HEK293 (cell line): ENCODE data around the gene ST8SIA5.

Experiments used
- CTCF ChIA-PET: fragments of 350-600 bp; formaldehyde crosslinking; extraction: SDS; loops from one replicate; lab custom pipeline; 2021; ENCODE audit warnings: antibody characterized with exemption; lab: Yijun Ruan, JAX
- POLR2A ChIA-PET: fragments of 300-600 bp; formaldehyde crosslinking; extraction: SDS; loops from one replicate; lab custom pipeline; 2020; ENCODE audit warnings: antibody characterized with exemption, inconsistent platforms; lab: Yijun Ruan, JAX
- H3K27ac ChIP-seq: fragments of 200-500 bp; sonication (Bioruptor generic); 2 replicates; pipeline ENCODE4 v1.5.1; 2014; ENCODE audit warnings: low read depth, low read length, control low read depth, inconsistent platforms; ENCODE audit errors: extremely low read depth
- H3K36me3 ChIP-seq, 2 experiments: fragments of 200-500 bp in 1 of 2; sonication (Bioruptor generic) in 1 of 2; 1 replicate in 1 of 2; 2 replicates in 1 of 2; pipeline ENCODE4 v1.5.1; 2014 to 2017; ENCODE audit warnings: inconsistent platforms in 2 of 2, low read length in 2 of 2; ENCODE audit not compliant: control insufficient read depth in 2 of 2, insufficient read depth in 1 of 2
- H3K4me1 ChIP-seq: fragments of 200-500 bp; sonication (Bioruptor generic); 2 replicates; pipeline ENCODE4 v1.5.1; 2014; ENCODE audit warnings: mild to moderate bottlenecking, low read length, inconsistent platforms; ENCODE audit not compliant: control insufficient read depth, insufficient read depth
- H3K4me3 ChIP-seq: 2 replicates; pipeline ENCODE4 v1.5.1; 2011; ENCODE audit warnings: low read depth, mild to moderate bottlenecking, control low read depth, low read length, moderate library complexity
- H3K9me3 ChIP-seq: fragments of 200-500 bp; sonication (Bioruptor generic); 2 replicates; pipeline ENCODE4 v1.5.1; 2014; ENCODE audit warnings: low read depth, low read length, inconsistent platforms; ENCODE audit not compliant: control insufficient read depth, insufficient read depth
- BCL11B ChIP-seq: fragments of 450-650 bp; formaldehyde crosslinking; IDR thresholded peaks from 2 replicates; pipeline ENCODE4 v1.5.1; 2016; ENCODE audit warnings: low read depth, missing biosample characterization, missing genetic modification characterization
- GFI1B ChIP-seq: fragments of 450-650 bp; formaldehyde crosslinking; IDR thresholded peaks from 2 replicates; pipeline ENCODE4 v1.5.1; 2016; ENCODE audit warnings: missing biosample characterization, missing genetic modification characterization
- HOXA7 ChIP-seq: sonication (generic); formaldehyde crosslinking; IDR thresholded peaks from 2 replicates; pipeline ENCODE4 v1.8.1; 2022; ENCODE audit warnings: missing genetic modification reagents, borderline replicate concordance
- KLF9 ChIP-seq: fragments of 450-650 bp; formaldehyde crosslinking; IDR thresholded peaks from 2 replicates; pipeline ENCODE4 v1.5.1; 2016; ENCODE audit warnings: missing biosample characterization, missing genetic modification characterization, low read depth
- SCRT2 ChIP-seq: fragments of 450-650 bp; formaldehyde crosslinking; IDR thresholded peaks from 2 replicates; pipeline ENCODE4 v1.5.1; 2016; ENCODE audit warnings: missing biosample characterization, missing genetic modification characterization
- SETDB1 ChIP-seq: IDR thresholded peaks from one replicate; pipeline ENCODE4 v1.6.1; 2017; ENCODE audit warnings: mild to moderate bottlenecking, low read length, moderate library complexity, mixed read lengths; ENCODE audit not compliant: insufficient read length
- ZFHX2 ChIP-seq: fragments of 450-650 bp; formaldehyde crosslinking; conservative IDR thresholded peaks from 2 replicates; pipeline ENCODE4 v1.5.1; 2016; ENCODE audit warnings: missing biosample characterization, missing genetic modification characterization
- ZNF10 ChIP-seq: fragments of 450-650 bp; formaldehyde crosslinking; IDR thresholded peaks from 2 replicates; pipeline ENCODE4 v1.5.1; 2017; ENCODE audit warnings: missing biosample characterization, missing genetic modification characterization
- ZNF132 ChIP-seq: fragments of 450-650 bp; formaldehyde crosslinking; IDR thresholded peaks from 2 replicates; pipeline ENCODE4 v1.5.1; 2017; ENCODE audit warnings: missing biosample characterization, missing genetic modification characterization, borderline replicate concordance
- ZNF211 ChIP-seq: fragments of 450-650 bp; formaldehyde crosslinking; IDR thresholded peaks from 2 replicates; pipeline ENCODE4 v1.5.1; 2016; ENCODE audit warnings: low read depth, missing biosample characterization, missing genetic modification characterization
- ZNF324 ChIP-seq: fragments of 450-650 bp; formaldehyde crosslinking; IDR thresholded peaks from 2 replicates; pipeline ENCODE4 v1.5.1; 2016; ENCODE audit warnings: missing biosample characterization, missing genetic modification characterization
- ZNF37A ChIP-seq: fragments of 450-650 bp; IDR thresholded peaks from 2 replicates; pipeline ENCODE4 v1.5.1; 2018; ENCODE audit warnings: missing biosample characterization, missing genetic modification characterization
- ZNF423 ChIP-seq: fragments of 450-650 bp; formaldehyde crosslinking; IDR thresholded peaks from 2 replicates; pipeline ENCODE4 v1.5.1; 2016; ENCODE audit warnings: missing biosample characterization, missing genetic modification characterization
- ZNF510 ChIP-seq: fragments of 450-650 bp; formaldehyde crosslinking; IDR thresholded peaks from 2 replicates; pipeline ENCODE4 v1.5.1; 2018; ENCODE audit warnings: mild to moderate bottlenecking, missing genetic modification characterization, missing biosample characterization; ENCODE audit not compliant: insufficient replicate concordance
- ZNF530 ChIP-seq: fragments of 450-650 bp; formaldehyde crosslinking; IDR thresholded peaks from 2 replicates; pipeline ENCODE4 v1.5.1; 2016; ENCODE audit warnings: low read depth, missing biosample characterization, missing genetic modification characterization
- ZNF585B ChIP-seq: fragments of 450-650 bp; formaldehyde crosslinking; IDR thresholded peaks from 2 replicates; pipeline ENCODE4 v1.5.1; 2016; ENCODE audit warnings: missing biosample characterization, missing genetic modification characterization
- ZNF596 ChIP-seq: fragments of 450-650 bp; IDR thresholded peaks from 2 replicates; pipeline ENCODE4 v1.5.0; 2018; ENCODE audit warnings: missing biosample characterization, mild to moderate bottlenecking, missing genetic modification characterization, moderate library complexity
- ZNF658 ChIP-seq: fragments of 450-650 bp; formaldehyde crosslinking; IDR thresholded peaks from 2 replicates; pipeline ENCODE4; 2016; ENCODE audit warnings: missing biosample characterization, missing genetic modification characterization
- ZXDB ChIP-seq: fragments of 450-650 bp; formaldehyde crosslinking; IDR thresholded peaks from 2 replicates; pipeline ENCODE4 v1.5.1; 2016; ENCODE audit warnings: missing biosample characterization, missing genetic modification characterization
- TF ChIP-seq, protein P1 (sequence below): fragments of 450-650 bp; formaldehyde crosslinking; IDR thresholded peaks from 2 replicates; pipeline ENCODE4 v1.5.1; 2017; ENCODE audit warnings: missing biosample characterization, missing genetic modification characterization
- TF ChIP-seq, protein P2 (sequence below): fragments of 450-650 bp; formaldehyde crosslinking; optimal IDR thresholded peaks from 2 replicates; pipeline ENCODE3; 2016; ENCODE audit warnings: missing biosample characterization, mild to moderate bottlenecking, missing genetic modification characterization
- TF ChIP-seq, protein P3 (sequence below): fragments of 450-650 bp; formaldehyde crosslinking; IDR thresholded peaks from 2 replicates; pipeline ENCODE4 v1.5.1; 2016; ENCODE audit warnings: missing biosample characterization, missing genetic modification characterization
- TF ChIP-seq, protein P4 (sequence below): fragments of 450-650 bp; formaldehyde crosslinking; IDR thresholded peaks from 2 replicates; pipeline ENCODE4 v1.5.1; 2016; ENCODE audit warnings: missing biosample characterization, missing genetic modification characterization
- TF ChIP-seq, protein P5 (sequence below): fragments of 450-650 bp; IDR thresholded peaks from 2 replicates; pipeline ENCODE4 v1.5.1; 2018; ENCODE audit warnings: missing biosample characterization, mild to moderate bottlenecking, missing genetic modification characterization
- TF ChIP-seq, protein P6 (sequence below): fragments of 450-650 bp; formaldehyde crosslinking; IDR thresholded peaks from 2 replicates; pipeline ENCODE4 v1.5.1; 2016; ENCODE audit warnings: missing biosample characterization, missing genetic modification characterization

ST8SIA5 gene

DNA sequence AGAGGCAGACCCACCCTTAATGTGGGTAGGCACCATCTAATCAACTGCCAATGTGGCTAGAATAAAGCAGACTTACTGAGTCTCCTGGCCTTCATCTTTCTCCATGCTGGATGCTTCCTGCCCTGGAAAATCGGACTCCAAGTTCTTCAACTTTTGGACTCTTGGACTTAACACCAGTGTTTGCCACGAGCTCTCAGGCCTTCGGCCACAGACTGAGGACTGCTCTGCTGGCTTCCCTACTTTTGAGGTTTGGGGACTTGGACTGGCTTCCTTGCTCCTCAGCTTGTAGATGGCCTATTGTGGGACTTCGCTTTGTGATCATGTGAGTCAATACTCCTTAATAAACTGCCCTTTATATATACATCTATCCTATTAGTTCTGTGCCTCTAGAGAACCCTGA is 21.9 kb downstream of the ST8SIA5 start (continued):
- TF ChIP-seq, protein P1, sequence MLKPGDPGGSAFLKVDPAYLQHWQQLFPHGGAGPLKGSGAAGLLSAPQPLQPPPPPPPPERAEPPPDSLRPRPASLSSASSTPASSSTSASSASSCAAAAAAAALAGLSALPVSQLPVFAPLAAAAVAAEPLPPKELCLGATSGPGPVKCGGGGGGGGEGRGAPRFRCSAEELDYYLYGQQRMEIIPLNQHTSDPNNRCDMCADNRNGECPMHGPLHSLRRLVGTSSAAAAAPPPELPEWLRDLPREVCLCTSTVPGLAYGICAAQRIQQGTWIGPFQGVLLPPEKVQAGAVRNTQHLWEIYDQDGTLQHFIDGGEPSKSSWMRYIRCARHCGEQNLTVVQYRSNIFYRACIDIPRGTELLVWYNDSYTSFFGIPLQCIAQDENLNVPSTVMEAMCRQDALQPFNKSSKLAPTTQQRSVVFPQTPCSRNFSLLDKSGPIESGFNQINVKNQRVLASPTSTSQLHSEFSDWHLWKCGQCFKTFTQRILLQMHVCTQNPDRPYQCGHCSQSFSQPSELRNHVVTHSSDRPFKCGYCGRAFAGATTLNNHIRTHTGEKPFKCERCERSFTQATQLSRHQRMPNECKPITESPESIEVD (tag by site-specific recombination), result no peak

DNA sequence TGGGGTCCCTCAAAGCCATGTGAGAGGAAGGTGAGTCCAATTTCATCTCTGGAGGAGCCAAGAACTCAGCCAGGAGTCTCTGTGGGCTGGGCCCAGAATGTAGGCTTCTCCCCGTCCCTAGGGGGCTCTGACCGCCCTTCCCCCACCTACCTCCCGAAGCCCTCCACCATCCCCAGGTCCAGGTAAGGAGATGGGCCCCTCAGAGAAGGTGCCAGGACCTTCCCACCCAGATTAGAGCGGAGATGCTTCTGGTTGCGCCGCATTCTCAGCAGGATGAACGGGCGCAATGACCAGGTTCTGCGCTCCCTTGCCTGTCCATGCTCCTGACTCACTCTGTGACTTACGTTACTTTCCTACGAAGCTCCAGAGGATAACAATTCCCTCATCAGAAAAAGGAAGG is 23.0 kb downstream of the ST8SIA5 start:
- no peaks in the 10 kb centered on the region for H3K36me3 ChIP-seq
- H3K4me1 ChIP-seq, result no peaks in the 10 kb centered on the region
- H3K4me3 ChIP-seq, result no peak overlapping the region
- CTCF ChIA-PET, result no interaction called here
- TF ChIP-seq ZNF37A (tag by site-specific recombination), result no peak
- TF ChIP-seq HOXA7 (CRISPR knock-in tag), result no peak
- TF ChIP-seq ZNF211 (tag by site-specific recombination), result no peak
- TF ChIP-seq ZNF324, result no peak
- TF ChIP-seq SETDB1, result no peak
- TF ChIP-seq ZNF596 (tag by site-specific recombination), result no peak
- no peak overlapping the region for H3K27ac ChIP-seq
- H3K9me3 ChIP-seq, result peaks cover 3% of the 10 kb centered on the region
- POLR2A ChIA-PET, result no interaction called here

DNA sequence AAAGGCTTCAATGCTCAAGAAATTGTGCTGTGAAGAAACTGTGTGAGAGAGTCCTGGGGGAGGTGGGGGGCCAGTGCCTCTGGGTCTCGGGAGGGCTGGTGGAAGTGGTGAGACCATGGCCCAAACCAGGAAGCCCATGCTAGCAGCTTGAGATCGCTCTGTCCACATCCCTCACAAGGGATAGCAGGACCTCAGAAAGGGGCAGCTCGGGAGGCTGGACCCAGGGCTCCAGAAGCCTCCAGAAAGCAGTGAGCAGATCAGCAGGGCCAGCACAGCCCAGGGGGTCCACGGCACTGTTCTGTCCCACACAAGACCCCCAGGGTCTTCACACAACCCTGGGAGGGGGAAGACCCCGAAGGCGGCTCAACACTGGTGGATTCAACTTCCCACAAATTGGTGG is 24.1 kb downstream of the ST8SIA5 start:
- CTCF ChIA-PET, result no interaction called here
- POLR2A ChIA-PET, result no interaction called here
- no peaks in the 10 kb centered on the region for H3K36me3 ChIP-seq
- H3K9me3 ChIP-seq, result peaks cover 3% of the 10 kb centered on the region
- H3K4me3 ChIP-seq, result no peak overlapping the region
- TF ChIP-seq BCL11B (tag by site-specific recombination) (no peak), ZNF10 (tag by site-specific recombination) (no peak), ZNF585B (no peak), KLF9 (tag by site-specific recombination) (no peak), ZFHX2 (tag by site-specific recombination) (no peak), ZNF530 (tag by site-specific recombination) (no peak), ZNF510 (tag by site-specific recombination) (no peak), SCRT2 (tag by site-specific recombination) (no peak), ZNF423 (no peak)
- TF ChIP-seq, protein P2, sequence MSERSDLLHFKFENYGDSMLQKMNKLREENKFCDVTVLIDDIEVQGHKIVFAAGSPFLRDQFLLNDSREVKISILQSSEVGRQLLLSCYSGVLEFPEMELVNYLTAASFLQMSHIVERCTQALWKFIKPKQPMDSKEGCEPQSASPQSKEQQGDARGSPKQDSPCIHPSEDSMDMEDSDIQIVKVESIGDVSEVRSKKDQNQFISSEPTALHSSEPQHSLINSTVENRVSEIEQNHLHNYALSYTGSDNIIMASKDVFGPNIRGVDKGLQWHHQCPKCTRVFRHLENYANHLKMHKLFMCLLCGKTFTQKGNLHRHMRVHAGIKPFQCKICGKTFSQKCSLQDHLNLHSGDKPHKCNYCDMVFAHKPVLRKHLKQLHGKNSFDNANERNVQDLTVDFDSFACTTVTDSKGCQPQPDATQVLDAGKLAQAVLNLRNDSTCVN (tag by site-specific recombination), result no peak
- no peaks in the 10 kb centered on the region for H3K4me1 ChIP-seq
- no peak overlapping the region for H3K27ac ChIP-seq

DNA sequence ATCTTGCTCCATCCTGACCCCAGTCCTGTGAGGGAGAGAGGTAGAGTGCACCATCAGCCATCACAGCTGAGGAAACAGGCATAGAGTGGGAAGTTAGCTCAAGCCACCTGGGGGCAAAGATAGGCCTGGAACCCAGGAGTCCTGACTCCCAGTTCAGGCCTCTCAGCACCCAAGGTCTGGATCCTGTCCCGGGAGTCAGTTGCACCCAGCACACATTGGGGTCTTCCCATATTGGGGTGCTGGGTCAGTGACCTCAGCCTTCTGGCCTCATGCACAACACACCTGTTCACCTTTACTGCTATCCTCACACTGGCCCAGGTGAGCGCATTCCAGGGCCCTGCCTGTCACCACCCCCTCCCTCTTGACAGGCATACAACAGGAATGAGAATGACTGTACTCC is 24.7 kb downstream of the ST8SIA5 start:
- Histone ChIP-seq H3K9me3 (peaks cover 3% of the 10 kb centered on the region), H3K36me3 (no peaks in the 10 kb centered on the region), H3K4me3 (no peak overlapping the region), H3K4me1 (no peaks in the 10 kb centered on the region), H3K27ac (no peak overlapping the region)
- POLR2A ChIA-PET, result no interaction called here
- CTCF ChIA-PET, result no interaction called here
- no peak for TF ChIP-seq ZXDB (tag by site-specific recombination)
- no peak for TF ChIP-seq ZNF132
- TF ChIP-seq, protein P3, sequence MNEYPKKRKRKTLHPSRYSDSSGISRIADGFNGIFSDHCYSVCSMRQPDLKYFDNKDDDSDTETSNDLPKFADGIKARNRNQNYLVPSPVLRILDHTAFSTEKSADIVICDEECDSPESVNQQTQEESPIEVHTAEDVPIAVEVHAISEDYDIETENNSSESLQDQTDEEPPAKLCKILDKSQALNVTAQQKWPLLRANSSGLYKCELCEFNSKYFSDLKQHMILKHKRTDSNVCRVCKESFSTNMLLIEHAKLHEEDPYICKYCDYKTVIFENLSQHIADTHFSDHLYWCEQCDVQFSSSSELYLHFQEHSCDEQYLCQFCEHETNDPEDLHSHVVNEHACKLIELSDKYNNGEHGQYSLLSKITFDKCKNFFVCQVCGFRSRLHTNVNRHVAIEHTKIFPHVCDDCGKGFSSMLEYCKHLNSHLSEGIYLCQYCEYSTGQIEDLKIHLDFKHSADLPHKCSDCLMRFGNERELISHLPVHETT (tag by site-specific recombination), result no peak
- TF ChIP-seq, protein P4, sequence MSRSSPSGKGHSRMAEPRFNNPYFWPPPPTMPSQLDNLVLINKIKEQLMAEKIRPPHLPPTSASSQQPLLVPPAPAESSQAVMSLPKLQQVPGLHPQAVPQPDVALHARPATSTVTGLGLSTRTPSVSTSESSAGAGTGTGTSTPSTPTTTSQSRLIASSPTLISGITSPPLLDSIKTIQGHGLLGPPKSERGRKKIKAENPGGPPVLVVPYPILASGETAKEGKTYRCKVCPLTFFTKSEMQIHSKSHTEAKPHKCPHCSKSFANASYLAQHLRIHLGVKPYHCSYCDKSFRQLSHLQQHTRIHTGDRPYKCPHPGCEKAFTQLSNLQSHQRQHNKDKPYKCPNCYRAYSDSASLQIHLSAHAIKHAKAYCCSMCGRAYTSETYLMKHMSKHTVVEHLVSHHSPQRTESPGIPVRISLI (tag by site-specific recombination), result no peak
- TF ChIP-seq ZNF658, result no peak
- no peak for TF ChIP-seq ZNF596 (tag by site-specific recombination)
- TF ChIP-seq, protein P5, sequence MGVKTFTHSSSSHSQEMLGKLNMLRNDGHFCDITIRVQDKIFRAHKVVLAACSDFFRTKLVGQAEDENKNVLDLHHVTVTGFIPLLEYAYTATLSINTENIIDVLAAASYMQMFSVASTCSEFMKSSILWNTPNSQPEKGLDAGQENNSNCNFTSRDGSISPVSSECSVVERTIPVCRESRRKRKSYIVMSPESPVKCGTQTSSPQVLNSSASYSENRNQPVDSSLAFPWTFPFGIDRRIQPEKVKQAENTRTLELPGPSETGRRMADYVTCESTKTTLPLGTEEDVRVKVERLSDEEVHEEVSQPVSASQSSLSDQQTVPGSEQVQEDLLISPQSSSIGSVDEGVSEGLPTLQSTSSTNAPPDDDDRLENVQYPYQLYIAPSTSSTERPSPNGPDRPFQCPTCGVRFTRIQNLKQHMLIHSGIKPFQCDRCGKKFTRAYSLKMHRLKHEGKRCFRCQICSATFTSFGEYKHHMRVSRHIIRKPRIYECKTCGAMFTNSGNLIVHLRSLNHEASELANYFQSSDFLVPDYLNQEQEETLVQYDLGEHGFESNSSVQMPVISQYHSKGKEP (tag by site-specific recombination), result no peak
- TF ChIP-seq GFI1B (tag by site-specific recombination), result no peak
- TF ChIP-seq, protein P6, sequence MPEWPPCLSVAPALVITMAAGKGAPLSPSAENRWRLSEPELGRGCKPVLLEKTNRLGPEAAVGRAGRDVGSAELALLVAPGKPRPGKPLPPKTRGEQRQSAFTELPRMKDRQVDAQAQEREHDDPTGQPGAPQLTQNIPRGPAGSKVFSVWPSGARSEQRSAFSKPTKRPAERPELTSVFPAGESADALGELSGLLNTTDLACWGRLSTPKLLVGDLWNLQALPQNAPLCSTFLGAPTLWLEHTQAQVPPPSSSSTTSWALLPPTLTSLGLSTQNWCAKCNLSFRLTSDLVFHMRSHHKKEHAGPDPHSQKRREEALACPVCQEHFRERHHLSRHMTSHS (tag by site-specific recombination), result no peak
